Osteoblast (primary cell): ENCODE results near the gene MAF. TPM values are rescaled to one million over a fixed set of nuclear protein-coding genes. Genes with fewer than 3 reads are reported as not detected.
A peak's percentile ranks its signal among the peaks of the same experiment; 100 is the strongest.

Experiments
- DNase-seq: peaks from one replicate; pipeline ENCODE4 v3.0.0; 2011; ENCODE audit warnings: low spot score, mixed read lengths; ENCODE audit not compliant: insufficient read length; ENCODE audit errors: missing footprints
- H2AFZ ChIP-seq: 2 replicates; pipeline ENCODE4 v1.6.0; 2011; ENCODE audit warnings: mild to moderate bottlenecking, low read length
- H3K27ac ChIP-seq: 2 replicates; pipeline ENCODE4 v1.5.1; 2011; ENCODE audit warnings: mild to moderate bottlenecking, low read depth, low read length, moderate library complexity
- H3K27me3 ChIP-seq: 2 replicates; pipeline ENCODE4 v1.6.0; 2012; ENCODE audit warnings: mild to moderate bottlenecking, control low read depth, inconsistent platforms, low read length, moderate library complexity; ENCODE audit not compliant: insufficient read depth
- H3K36me3 ChIP-seq: 2 replicates; pipeline ENCODE4 v1.5.1; 2011; ENCODE audit warnings: mild to moderate bottlenecking, low read length, control low read depth, moderate library complexity; ENCODE audit not compliant: insufficient read depth
- H3K4me1 ChIP-seq: 2 replicates; pipeline ENCODE4 v1.5.1; 2011; ENCODE audit warnings: mild to moderate bottlenecking, low read length, control low read depth, moderate library complexity; ENCODE audit not compliant: insufficient read depth
- H3K4me2 ChIP-seq: 2 replicates; pipeline ENCODE4 v1.6.0; 2011; ENCODE audit warnings: mild to moderate bottlenecking, low read length; ENCODE audit not compliant: insufficient read depth
- H3K4me3 ChIP-seq: fragments of 200-600 bp; sonication (generic); 3 replicates; pipeline ENCODE4 v1.5.1; 2012; ENCODE audit warnings: mild to moderate bottlenecking, low read length, inconsistent platforms; ENCODE audit not compliant: insufficient read depth
- H3K79me2 ChIP-seq: 2 replicates; pipeline ENCODE4 v1.6.0; 2012; ENCODE audit warnings: mild to moderate bottlenecking, low read length, control low read depth, inconsistent platforms; ENCODE audit not compliant: insufficient read depth
- H3K9me3 ChIP-seq: 2 replicates; pipeline ENCODE4 v1.5.1; 2011; ENCODE audit warnings: low read depth, low read length, control low read depth
- H4K20me1 ChIP-seq: 2 replicates; pipeline ENCODE4 v1.6.0; 2012; ENCODE audit warnings: mild to moderate bottlenecking, low read length, control low read depth; ENCODE audit not compliant: insufficient read depth
- CTCF ChIP-seq: IDR thresholded peaks from 2 replicates; pipeline ENCODE4 v1.5.1; 2011; ENCODE audit warnings: mild to moderate bottlenecking, low read depth, low read length, moderate library complexity; ENCODE audit errors: extremely low read depth
- total RNA-seq: library from RNA; depleted of rRNA; stranded (reverse); fragments of >200 nt; gene quantifications from 2 replicates; pipeline ENCODE4 v1.2.3, GENCODE V29; 2012

MAF gene
- total RNA-seq, 1 donor, result 40.2 TPM

DNA sequence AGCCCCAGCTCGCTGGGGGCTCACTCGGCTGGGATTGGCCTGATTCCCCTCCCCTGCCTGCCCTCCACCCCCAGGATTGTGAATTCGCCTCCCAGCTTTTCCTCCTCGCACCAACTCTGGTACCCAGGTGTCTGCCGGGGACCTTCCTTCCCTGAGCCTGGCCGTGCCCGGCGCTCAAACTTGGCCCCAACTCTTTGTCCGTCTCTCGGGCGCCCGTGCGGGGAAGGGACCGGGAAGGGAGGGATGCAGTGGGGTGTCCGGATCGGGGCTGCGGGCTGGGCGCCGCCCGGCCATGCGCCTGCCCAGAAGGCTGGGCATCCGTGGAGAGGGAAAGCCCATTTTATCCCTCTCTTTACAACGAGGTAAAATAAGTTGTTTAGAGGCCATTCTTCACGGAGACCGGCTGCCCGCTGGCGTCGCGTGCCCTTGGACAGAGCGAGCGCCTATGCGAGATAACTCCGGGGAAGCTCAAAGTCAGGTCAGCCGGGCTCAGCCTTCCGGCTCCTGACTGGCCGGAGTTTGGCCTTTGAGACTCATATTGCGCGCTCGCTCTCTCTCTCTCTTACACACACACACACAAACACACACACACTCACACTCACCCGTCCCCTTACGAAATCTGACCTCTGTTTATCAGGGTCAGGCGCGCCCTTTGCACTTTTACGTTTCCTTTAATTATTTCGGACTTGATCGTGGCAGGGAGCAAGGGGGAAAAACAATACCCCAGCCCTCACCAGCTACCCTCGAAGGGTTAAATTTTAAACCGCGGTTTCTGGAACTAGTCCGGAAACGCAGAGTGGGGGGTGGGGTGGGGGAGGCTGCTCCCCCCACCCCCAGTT, 774 bp upstream of the MAF start:
- peak; percentile 87 for DNase-seq
- Histone ChIP-seq H2AFZ (peak overlapping the region; percentile 84), H3K36me3 (no peaks in the 10 kb centered on the region), H4K20me1 (no peaks in the 10 kb centered on the region), H3K4me2 (peak overlapping the region; percentile 96), H3K27me3 (peaks cover 11% of the 10 kb centered on the region), H3K4me3 (peak overlapping the region; percentile 83), H3K79me2 (peaks cover 2% of the 10 kb centered on the region), H3K4me1 (peaks cover 10% of the 10 kb centered on the region), H3K9me3 (no peaks in the 10 kb centered on the region), H3K27ac (peak overlapping the region; percentile 58)
- TF ChIP-seq CTCF, result no peak

DNA sequence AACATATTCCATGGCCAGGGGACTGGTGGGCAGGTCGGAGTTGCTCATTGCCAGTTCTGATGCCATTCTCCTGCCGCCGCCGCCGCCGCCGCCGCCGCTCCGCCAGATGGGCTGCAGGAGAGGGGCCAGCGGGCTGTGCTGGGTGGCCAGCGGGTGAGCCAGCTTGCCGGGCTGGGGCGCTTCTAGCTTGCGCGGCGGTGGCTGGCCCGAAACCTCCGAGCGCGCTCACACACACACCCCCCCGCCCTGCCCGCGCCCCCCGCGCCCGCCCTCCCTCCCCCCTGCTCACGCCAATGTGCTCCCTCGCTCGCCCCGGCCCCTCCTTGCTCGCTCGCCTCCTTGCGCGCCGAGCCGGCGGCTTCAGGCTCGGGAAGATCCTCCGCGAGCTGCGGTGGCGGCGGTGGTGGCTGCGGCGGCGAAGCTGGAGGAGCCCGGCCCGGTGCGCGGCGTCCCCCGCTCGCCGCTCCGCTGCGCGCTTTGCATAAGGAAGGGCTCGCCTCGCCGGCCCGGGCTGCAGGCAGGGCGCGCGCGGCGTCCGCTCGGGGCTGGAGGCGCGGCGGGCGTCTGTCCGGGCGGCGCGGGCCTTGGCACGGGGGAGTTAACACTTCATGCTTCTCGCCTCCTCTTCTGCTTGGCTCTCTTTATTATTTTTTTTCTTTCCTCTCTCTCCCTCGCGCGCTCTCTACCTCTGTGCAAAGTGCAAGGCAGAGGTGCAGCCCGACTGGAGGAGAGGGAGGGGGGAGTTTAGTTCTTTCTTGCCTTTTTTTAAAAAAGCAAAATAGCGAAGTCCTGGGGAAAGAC, 500 bp downstream of the MAF start:
- H3K27ac ChIP-seq, result no peak overlapping the region
- TF ChIP-seq CTCF, result no peak
- no peaks in the 10 kb centered on the region for H3K36me3 ChIP-seq
- H3K79me2 ChIP-seq, result peaks cover 2% of the 10 kb centered on the region
- peak overlapping the region; percentile 70 for H2AFZ ChIP-seq
- H4K20me1 ChIP-seq, result no peaks in the 10 kb centered on the region
- H3K4me2 ChIP-seq, result peak overlapping the region; percentile 96
- peak; percentile 96 for DNase-seq
- no peaks in the 10 kb centered on the region for H3K9me3 ChIP-seq
- peaks cover 8% of the 10 kb centered on the region for H3K4me1 ChIP-seq
- peaks cover 11% of the 10 kb centered on the region for H3K27me3 ChIP-seq
- peak overlapping the region; percentile 83 for H3K4me3 ChIP-seq

DNA sequence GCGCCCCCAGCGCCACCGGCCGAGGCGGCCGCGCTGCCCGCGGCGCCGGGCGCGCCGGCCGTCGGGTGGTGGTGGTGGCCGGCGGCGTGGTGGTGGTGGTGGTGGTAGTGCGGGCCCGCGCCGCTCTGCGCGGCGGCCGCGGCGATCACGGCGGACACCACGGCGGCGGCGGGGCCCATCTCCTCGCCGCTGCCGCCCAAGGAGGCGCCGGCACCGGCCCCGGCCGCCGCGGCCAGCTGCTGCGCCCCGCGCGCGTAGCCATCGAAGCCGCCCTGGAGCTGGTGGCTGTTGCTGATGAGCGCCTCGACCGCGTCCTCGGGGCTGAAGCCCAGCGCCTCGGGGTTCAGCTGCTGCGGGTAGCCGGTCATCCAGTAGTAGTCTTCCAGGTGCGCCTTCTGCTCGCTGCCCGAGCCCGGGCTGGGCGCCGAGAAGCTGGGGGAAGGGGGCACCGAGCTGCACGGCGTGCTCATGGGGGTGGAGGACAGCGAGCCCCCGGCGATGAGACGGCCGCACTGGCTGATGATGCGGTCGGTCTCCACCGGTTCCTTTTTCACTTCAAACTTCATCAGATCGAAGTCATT, 1.2 kb downstream of the MAF start:
- H3K9me3 ChIP-seq, result no peaks in the 10 kb centered on the region
- H3K27me3 ChIP-seq, result peaks cover 11% of the 10 kb centered on the region
- no peaks in the 10 kb centered on the region for H4K20me1 ChIP-seq
- H2AFZ ChIP-seq, result peak overlapping the region; percentile 33
- peak; percentile 91 for DNase-seq
- H3K4me3 ChIP-seq, result peak overlapping the region; percentile 71
- peaks cover 2% of the 10 kb centered on the region for H3K79me2 ChIP-seq
- no peaks in the 10 kb centered on the region for H3K36me3 ChIP-seq
- H3K4me1 ChIP-seq, result peaks cover 8% of the 10 kb centered on the region
- H3K4me2 ChIP-seq, result peak overlapping the region; percentile 67
- TF ChIP-seq CTCF, result no peak
- H3K27ac ChIP-seq, result no peak overlapping the region
